GM18873 (cell line): ENCODE measurements around the gene HOXB2.

Experiments
- ATAC-seq: cut with Tn5 transposase; IDR thresholded peaks from one replicate; pipeline ENCODE4 v1.9.1; 2021; ENCODE audit warnings: mild to moderate bottlenecking, moderate library complexity, moderate number of reproducible peaks; ENCODE audit not compliant: unreplicated experiment, low FRiP score

The HOXB2 gene

DNA sequence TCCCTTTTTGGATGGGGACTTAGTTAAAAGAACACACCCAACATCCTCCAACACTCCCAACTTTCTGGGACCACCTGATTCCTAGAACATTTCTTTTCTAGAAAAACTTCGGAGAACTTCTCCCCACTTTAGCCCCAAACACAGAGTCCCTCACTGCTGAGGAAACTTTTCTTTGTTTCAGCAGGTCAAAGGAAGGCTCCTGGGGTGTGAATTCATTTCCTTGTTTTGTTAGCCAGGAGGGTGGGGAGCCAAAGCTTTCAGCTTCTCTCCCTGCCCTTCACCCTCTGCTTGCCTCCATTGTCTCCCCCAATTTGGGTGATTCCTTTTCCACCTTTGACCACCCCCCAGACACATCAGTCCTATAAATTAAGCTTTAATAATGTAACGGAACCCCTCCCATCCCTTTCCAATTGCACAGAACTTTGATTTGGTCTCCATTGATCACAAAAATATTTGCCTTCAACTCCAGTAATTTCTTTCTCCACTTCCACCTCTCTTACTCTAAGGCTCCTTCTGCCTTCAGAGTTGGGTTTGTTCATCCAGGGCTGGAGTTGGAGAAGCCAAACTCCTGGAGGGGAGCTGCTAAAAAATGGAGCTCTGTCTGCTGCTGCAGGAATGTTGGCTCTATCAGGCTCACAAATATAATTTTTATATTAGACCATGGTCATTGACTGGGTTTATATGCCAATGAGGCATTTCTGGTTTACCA, 22.9 kb upstream of the HOXB2 start:
- ATAC-seq, result no peak

DNA sequence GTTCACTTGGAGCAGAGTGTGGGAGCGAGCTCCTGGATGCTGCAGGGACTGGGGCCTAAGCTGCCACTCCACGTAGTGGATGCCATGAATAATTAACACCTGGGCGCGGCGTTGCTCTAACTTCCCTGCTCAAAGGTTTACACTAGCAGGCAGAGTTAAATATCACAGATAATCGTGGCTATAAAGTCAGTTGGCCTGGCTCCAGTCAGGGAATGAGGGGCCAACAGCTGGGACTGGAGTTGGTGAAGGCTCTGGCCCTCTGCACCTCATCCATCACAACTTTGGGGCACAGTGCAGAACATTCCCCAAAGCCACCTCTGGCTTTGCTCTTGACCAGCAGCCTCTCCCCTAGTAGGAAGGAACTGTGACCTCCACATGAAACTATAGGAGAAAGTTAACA, 22.3 kb upstream of the HOXB2 start:
- ATAC-seq, result no peak

DNA sequence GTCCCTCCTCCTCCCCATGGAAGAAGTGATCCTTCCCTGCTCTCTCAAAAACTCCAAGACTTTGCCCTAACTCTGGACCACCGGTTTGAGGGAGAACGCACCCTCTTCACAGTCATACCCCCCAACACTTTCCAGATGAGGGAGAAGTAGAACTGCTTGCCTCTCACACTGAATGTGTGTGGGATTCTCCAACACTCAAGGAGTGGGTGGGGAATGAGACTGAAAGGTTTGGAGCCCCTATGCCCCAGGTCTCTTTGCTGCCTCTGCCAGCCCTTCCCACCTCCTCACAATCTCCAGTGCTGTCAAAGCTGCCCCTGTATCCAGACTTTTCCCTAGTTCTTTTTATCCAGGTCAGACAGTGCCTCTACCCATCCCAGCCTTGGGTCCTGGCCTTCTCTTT, 21.8 kb upstream of the HOXB2 start:
- ATAC-seq, result no peak

DNA sequence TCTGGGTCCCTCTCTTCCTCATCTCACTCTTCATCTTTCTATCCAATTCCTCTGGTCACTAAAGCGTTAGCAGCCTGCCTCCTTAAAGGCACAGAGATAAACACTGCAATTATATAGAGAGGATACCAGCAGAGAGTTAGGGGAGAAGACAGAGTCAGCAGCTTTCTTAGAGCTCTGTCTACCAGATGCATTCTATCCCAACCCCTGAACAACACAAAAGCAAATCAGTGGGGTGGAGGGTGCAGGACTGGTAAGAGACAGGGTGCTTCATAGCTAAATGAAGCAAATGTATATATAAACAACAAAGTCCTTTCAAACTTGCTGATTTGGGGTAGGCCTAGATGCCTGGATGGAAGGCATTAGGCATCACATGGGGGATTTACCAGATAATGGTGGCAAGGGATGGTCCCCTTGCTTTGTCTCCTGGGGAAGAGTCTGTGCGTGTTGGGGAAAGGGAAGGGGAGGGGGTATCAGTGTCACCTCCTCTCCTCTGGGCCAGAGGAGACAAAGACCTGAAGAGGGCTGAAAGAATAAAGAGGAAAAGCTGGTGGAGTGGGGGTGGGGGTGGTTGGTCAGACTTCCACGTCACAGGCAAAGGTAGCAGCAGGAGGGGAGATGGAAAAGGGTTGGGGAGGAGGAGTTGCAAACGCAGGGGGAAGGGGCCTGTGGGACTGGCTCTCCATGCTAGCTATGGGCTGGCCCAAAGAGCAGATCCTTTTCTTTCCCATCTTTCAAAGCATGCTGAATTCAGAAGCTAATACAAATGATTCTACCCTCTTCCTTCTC, 21.2 kb upstream of the HOXB2 start:
- ATAC-seq, result no peak

DNA sequence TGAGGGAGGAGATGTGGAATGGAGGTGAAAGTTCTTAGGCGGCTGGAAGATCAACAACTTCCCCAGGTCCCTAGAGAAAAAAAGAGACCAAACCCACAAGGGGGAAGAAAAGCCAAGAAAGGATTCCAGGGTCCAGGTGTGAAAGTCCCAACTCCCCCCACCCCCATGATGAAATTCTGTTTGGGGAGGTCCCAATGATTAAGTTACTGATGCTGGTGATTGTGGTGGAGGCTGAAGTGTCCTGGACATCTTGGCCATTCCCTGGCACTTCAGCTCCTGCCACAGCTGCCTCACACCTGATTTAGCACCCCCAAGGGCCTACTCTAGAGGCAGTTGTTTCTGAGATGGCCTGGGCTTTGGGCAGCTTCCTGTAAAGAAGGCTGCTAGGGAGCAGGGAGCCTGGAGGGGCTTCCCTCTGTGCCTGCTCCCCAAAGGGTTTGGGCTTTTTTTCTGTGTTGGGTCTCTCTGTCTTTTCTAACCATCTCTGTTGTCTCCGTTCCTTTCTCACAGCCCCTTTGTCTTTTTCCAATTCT, 20.2 kb upstream of the HOXB2 start:
- ATAC-seq, result no peak

DNA sequence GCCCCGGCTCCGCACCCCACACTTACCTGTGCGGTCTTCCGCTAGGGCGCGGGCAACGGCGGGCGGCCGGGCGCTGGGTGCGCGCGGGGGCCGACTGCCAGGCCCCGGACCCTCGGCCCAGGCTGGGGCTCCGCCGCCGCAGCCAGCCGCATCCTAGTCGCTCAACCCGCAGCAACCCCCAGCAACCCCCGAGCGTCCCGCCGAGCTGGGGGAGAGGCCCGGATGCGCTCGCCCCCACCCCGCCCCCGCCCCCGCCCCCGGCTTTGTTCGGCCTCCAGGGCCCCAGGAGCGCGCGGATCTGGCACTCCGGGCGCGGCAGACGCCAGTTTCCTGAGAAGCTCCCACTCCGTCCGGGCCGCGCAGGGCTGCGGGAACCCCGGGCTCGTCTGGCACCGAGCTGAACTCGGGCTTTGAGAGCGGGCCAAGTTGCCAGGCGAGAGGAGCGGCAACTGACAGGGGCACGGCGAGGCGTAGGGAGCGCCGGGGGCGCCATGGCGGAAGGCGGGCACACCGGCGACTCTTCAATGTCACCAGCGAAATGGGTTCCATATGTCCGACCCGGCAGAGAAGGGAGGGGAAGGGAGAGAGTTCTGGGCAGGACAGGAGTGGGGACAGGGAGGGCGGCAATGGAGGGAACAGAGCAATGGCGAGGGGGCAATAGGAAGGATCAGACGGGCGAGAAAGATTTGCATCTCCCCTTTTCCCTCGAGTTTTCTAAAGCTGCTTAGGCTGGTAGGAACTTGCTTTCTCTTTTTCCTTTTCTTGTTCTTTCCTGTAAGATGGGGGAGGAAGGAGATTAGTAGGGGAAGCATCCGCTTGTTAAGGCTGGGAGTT, 19.5 kb upstream of the HOXB2 start:
- ATAC-seq, result no peak

DNA sequence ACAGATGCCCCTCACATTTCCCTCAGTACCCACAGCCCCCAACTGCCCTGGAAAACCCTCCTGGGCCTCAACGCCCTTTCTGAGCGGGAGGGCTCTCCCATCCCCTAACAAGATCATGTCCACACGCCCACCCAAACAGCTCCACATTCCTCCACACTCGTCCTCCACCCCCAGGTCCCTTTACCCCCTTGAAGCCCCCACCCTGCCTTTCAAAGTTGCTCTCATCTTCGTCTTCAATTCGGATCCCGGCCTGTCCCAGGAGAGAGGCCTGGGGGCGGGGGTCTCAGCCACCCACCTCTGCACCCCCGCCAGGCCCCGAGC, 18.9 kb upstream of the HOXB2 start:
- ATAC-seq, result no peak

DNA sequence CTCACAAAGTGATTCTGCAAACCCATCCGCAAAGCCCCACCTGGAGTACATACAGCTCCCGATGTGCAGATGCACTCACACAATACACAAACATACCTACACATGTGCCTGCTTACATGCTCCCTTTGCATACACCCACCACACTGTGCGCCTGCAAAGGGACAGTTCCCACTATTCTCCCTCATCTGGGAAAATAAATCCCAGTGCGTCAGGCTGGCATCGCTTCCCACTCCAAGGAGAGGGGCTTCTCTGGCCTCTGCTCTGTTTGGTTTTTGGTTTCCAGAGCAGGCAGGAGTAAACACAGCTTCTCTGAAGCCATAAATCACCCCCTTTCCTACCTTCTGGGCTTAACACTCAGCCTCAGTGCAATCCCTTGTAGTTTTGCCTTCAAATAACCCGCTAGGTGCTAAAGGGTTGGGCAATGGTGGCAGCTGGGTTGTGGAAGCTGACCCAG, 18.5 kb upstream of the HOXB2 start:
- ATAC-seq, result no peak

DNA sequence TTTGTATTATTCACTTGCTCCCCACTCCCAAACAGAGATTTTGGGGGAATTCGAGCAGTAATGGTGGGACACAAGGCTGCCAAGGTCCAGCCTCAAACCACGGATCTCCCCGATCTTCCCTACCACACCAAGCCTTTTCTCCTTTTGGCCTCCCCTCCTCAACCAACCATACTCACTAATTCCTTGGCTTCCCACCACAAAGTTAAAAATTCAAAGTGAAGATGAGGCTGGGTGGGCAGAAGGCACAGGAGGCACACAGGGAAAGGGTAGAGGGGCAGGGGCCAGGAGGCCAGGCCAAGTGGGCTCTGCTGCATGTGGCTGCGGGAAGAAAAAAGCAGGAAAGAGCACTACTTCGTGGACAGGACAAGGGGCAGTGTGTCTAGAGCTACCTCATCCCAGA, 18.0 kb upstream of the HOXB2 start:
- no peak for ATAC-seq

DNA sequence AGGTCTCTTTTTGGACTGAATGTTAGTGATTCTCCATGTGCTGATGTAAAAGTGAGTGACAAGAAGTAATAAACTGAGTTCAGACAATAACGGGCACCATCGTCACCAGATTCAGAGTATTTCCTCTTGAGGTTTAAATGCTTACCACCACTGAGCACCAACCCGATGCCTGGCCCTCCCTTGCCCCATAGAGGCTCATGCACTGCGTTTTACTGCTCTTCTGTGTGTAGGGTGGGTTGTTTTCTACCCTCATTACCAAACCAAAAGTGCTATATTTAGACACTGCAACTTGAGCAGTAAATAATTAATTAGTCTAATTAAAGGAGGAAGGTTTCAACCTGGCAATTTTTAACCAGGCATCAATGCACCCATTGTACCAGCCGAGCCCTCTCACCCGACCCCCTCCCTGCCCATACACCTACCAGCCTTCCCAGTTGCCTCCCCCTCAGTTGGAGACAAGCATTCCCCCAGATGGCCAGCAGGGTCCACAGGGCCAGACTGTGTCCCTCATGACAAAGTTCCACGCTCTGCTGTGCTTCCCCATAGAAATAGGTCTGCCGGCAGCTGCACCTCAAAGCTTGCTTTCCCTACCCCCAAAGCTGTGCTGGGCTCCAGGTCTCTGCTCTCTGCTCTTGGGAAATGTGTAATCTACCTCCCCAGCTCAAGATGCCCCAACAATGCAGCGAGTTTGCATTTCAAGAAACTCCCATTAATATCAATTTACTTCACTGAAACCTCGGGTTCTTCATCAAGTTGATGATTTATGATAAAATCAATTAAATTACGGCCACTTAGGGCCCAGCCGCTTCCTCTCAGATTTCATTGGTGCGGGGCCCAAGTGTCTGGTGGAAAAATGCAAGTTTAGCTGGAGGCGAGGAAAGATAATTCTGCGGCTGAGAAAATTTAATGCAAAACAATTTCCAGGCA, 17.2 kb upstream of the HOXB2 start:
- ATAC-seq, result peak; percentile 61

DNA sequence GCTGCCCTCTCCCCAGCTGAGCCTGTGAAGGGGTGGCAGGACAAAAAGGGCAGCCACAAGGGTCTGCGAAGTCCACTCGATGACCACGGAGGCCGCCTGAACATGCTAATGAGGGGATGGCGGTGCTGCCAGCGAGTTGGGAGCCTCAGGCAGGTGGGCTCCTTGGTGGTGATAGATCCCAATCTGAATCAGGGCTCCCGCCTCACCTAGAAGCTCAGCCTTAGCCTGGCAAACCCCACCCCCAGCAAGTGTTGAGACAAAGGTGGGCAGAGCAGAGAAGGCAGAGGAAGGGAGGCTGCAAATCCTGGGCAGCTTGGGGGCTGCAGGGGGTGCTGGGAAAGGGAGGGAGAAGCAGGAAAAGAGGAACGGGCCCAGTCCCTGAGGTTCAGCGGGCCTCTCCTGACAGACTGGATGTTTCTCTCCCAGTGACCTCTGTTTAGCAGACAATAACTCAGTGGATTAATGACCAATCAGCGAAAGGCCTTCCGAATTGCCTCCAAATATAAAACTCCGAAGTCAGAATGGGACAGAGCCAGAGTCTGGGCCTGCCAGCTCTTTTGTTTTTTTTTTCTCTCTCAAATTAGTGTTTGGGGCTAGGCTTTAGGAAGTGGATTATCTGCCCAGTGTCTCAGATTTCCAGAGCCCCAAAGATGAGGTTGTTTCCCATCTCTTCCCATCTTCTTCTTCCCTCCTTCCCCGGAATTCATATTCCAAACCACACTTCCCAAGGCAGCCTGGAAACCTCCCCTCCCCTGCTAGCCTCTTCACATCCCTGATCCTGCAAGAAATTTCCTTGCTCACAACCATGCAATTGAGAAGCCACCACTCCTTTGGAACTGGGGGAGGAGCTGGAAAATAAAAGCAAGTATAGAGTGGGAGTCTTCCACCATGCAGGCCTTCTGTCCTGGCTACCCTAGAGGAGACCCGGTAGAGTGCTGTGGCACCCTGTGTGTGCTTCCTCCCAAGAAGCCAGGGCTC, 15.2 kb upstream of the HOXB2 start:
- ATAC-seq, result no peak

DNA sequence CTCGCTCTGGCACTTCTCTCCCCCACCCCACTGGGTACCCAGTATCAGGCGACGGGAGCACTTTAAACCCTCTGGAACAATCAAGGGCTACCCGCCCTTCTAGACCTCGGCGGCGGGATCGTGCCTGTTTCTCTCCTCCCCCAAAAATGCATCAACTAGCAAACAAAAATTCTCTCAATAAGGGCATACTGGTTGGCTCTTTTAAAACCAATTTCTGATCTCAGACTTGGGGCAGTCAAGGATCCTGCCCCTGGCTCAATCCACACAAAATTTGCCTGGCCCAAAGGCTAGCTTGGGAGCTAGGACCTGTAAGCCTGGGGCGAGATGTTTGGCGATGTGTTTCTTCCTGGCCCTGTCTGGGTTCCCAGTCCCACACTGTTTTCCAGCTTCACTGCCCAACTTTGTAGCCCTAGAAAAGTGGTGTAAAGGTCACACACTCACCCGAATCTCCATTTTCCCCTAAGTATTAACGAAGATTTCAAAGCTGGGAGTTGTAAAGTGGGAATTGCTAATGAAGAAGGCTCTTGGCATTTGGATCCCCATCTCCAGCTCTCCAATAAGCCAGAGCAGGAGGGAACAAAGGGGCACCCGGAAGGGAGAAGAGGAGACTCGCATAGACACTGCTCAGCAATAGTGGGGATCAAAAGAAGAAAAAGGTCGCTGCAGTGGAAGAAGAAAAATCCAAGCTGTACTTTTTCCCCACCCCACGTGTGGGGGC, 14.4 kb upstream of the HOXB2 start:
- no peak for ATAC-seq

DNA sequence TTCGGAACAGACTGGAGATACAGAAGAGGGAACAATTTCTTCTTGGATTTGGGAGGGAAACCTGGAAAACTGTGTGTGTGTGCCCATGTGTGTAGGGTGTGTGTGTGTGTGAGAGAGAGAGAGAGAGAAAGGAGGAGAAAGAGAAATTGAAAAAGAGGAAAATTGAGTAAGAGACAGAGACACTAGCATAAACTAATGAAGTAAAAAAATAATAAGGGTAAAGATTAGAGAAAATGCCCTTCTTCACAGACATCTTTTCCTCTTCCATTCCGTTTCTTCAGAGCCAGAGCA, 13.9 kb upstream of the HOXB2 start:
- no peak for ATAC-seq

DNA sequence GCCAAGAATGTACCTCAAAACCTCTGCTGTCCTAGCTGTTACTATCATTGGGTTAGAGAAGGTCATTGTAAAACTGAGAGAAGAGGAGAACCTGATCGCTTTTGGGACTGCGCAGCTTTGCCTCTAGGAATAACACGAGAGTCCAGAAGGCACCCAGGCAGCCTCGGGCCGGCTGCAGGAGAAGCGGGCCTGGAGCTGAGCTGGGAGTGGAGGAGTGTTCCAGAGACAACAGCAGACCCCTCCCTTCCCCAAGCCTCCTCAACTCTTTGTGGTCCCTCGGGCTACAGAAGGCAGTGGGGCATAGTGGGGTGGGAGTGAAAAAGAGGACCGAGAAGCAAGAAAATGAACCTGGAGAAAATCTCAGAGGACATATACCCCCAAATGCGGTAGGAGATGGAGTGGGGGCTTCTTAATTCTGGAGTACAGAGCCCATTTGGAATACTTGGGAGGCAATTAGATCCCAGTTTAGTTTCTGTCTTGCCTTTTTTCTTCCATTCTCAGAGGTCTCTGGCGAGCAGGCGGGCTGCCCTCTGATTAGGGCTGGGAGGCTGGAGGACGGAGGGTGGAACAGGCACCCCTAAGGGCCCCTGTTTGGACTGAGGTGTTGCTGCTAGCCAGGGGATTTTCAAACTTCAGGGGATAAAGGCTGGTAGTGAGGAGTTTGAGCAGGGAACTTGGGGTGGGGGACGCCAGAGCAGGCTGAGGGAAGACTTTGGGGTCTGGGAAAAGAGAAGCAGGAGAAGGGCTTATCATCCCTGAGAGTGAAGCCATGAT, 13.3 kb upstream of the HOXB2 start:
- no peak for ATAC-seq

DNA sequence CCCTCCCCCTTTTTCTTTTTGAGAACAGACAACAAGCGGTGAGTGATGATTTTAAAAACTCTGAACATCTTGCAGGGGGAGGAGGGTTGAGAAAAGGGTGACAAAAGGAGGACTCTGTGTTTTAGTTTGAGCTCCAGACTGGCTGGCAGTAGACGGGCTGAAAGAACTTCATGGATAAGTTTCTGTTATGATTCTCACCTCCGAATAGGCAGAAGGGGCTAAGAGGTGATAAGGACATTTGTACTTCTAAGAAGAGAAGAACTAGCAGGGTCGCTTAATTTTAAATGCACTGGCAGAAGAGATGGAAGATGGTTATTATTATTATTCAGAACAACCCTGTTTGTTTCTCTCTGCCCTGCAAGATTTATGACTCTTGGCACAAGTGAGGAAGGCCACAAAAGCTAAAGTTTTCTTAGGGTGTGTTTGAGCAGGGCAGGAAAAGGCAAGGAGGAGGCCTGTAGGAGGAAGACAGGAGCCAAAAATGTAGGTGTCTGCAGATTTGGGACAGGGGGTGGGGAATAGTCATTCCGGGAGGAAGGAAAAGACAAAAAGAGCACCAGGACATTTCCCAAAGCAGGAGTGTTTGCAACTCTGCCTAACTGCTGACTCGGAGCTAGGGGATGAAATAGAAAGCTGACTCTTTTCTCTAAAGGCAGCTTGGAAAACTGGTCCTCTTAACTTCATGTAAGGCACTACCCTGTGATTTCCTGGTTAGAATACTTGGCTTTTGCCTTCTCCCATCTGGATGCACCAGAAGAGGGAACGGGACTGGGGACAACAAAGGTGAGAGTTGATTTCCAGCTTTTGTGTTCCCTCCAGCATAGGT, 11.9 kb upstream of the HOXB2 start:
- no peak for ATAC-seq

DNA sequence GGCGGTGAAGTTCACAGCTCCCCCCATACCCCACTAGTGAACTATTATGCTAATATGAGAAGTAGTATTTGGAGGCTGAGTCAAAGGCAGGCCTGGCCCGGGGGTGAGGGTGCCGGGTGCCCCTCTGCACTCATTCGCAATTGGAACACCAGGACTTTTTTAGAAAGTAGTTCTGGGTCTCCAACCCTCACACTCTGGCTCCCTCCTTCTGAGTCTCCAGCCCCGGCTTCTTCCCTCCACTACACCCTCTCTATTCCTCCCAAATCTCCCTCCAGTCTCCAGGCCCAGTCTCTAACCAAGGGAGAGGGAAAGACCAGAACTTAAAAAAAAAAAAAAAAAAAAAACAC, 11.3 kb upstream of the HOXB2 start:
- no peak for ATAC-seq
